ENCODE data around the gene PIK3CB. TPM values are rescaled to one million over a fixed set of nuclear protein-coding genes. Genes with fewer than 3 reads are reported as not detected.

PIK3CB gene
- total and polyA plus RNA-seq, 4 donors, result 12.8 to 41.9 (median 27.5) TPM

DNA sequence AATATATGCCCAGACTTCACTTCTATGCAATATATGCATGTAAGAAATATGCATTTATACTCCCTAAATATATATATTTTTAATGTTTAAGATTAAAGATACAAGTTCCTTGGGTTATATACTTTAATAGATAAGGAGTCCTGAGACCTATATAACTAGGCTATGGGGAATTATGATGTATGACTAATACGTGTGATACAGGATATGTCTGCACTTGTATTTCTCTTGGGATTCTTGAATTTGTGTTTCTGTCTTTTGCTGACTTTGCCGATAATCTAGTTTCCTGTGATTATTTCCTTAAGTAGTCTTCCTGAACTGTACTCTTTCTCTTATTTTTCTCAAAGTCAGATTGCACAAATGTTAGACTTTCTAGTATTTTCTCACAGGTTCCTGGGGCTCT, 109.6 kb downstream of the PIK3CB start:
- H3K36me3 ChIP-seq (ENCODE audit: control insufficient read depth in 4 of 4, insufficient read depth in 4 of 4, low read length in 4 of 4), result peaks cover 0 to 6% (median 2%) of the 10 kb centered on the region in 4 donors
- ATAC-seq (ENCODE audit: insufficient read depth, low FRiP score) (no peak), DNase-seq (no peak)
- TF ChIP-seq, protein P1, sequence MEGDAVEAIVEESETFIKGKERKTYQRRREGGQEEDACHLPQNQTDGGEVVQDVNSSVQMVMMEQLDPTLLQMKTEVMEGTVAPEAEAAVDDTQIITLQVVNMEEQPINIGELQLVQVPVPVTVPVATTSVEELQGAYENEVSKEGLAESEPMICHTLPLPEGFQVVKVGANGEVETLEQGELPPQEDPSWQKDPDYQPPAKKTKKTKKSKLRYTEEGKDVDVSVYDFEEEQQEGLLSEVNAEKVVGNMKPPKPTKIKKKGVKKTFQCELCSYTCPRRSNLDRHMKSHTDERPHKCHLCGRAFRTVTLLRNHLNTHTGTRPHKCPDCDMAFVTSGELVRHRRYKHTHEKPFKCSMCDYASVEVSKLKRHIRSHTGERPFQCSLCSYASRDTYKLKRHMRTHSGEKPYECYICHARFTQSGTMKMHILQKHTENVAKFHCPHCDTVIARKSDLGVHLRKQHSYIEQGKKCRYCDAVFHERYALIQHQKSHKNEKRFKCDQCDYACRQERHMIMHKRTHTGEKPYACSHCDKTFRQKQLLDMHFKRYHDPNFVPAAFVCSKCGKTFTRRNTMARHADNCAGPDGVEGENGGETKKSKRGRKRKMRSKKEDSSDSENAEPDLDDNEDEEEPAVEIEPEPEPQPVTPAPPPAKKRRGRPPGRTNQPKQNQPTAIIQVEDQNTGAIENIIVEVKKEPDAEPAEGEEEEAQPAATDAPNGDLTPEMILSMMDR (IDR thresholded peaks at IDR 0.05; ENCODE audit: control extremely low read depth, extremely low read depth), result no peak
- peaks cover 0 to 6% (median 0%) of the 10 kb centered on the region in 5 donors for H3K4me1 ChIP-seq (ENCODE audit: control insufficient read depth in 5 of 5, insufficient read depth in 5 of 5, low read length in 5 of 5)
- no peaks in the 10 kb centered on the region for H3K9me3 ChIP-seq (ENCODE audit: control insufficient read depth in 4 of 4, insufficient read depth in 3 of 4, low read length in 3 of 4)
- no peak overlapping the region for H3K27ac ChIP-seq (ENCODE audit: low read depth in 1 of 2, low read length in 1 of 2)
- H3K4me3 ChIP-seq, result no peak overlapping the region
- 38 to 76% methylated on average over 2 of the region's 2 CpGs for whole genome bisulfite sequencing, 2 donors
- H3K27me3 ChIP-seq (ENCODE audit: control insufficient read depth in 3 of 3, insufficient read depth in 3 of 3, low read length in 2 of 3), result no peaks in the 10 kb centered on the region
- no peak overlapping the region for H3K9ac ChIP-seq (ENCODE audit: insufficient read depth in 1 of 2, low read length in 2 of 2)

DNA sequence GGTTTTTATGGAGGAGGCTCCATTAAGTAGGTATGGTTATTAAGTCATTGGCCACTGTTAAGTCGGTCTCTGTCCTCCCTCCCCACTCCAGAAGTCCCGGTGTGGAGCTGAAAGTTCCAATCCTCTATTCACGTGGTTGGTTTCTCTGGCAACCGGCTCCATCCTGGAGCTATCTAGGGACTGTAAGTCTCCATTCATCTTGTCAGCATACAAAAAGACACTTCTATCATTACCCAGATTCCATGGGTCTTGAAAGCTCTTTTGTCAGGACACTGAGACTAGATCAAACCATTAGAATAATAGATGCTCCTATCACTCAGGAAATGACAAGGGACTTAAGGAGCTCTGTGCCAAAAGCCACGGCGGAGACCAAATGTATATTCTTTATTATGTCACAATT, 110.3 kb downstream of the PIK3CB start:
- no peaks in the 10 kb centered on the region for H3K9me3 ChIP-seq (ENCODE audit: control insufficient read depth in 4 of 4, insufficient read depth in 3 of 4, low read length in 3 of 4)
- H3K9ac ChIP-seq (ENCODE audit: insufficient read depth in 1 of 2, low read length in 2 of 2), result no peak overlapping the region
- ATAC-seq (ENCODE audit: insufficient read depth, low FRiP score), result no peak
- peaks cover 0 to 6% (median 0%) of the 10 kb centered on the region in 5 donors for H3K4me1 ChIP-seq (ENCODE audit: control insufficient read depth in 5 of 5, insufficient read depth in 5 of 5, low read length in 5 of 5)
- 88 to 89% methylated on average over 6 of the region's 6 CpGs for WGBS, 2 donors
- H3K27me3 ChIP-seq (ENCODE audit: control insufficient read depth in 3 of 3, insufficient read depth in 3 of 3, low read length in 2 of 3), result no peaks in the 10 kb centered on the region
- H3K36me3 ChIP-seq (ENCODE audit: control insufficient read depth in 4 of 4, insufficient read depth in 4 of 4, low read length in 4 of 4), result peaks cover 0 to 6% (median 2%) of the 10 kb centered on the region in 4 donors
- no peak overlapping the region for H3K27ac ChIP-seq (ENCODE audit: low read depth in 1 of 2, low read length in 1 of 2)
- TF ChIP-seq, protein P1 (IDR thresholded peaks at IDR 0.05; ENCODE audit: control extremely low read depth, extremely low read depth), result no peak
- no peak overlapping the region for H3K4me3 ChIP-seq
- DNase-seq, result no peak

DNA sequence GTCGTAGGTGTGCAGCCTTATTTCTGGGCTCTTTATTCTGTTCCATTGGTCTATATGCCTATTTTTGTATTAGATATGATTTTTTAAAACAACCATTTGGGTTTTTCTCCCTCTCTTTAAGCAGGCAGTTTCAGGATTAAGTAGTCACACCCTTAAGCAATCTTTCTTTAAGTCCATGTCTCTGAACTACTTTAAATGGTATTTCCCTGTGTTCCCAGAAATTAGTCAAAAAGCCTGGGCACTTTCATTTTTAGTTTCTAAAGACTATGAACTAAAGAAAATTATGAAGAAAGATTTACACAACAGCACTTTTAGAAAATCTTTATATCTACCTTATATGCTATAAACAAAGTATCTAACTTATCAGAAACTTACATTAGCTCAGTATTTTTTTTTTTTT, 115.9 kb downstream of the PIK3CB start:
- TF ChIP-seq, protein P1 (IDR thresholded peaks at IDR 0.05; ENCODE audit: control extremely low read depth, extremely low read depth), result no peak
- no peak overlapping the region for H3K27ac ChIP-seq (ENCODE audit: low read depth in 1 of 2, low read length in 1 of 2)
- DNase-seq (no peak), ATAC-seq (ENCODE audit: insufficient read depth, low FRiP score) (no peak)
- H3K4me1 ChIP-seq (ENCODE audit: control insufficient read depth in 5 of 5, insufficient read depth in 5 of 5, low read length in 5 of 5), result no peaks in the 10 kb centered on the region
- H3K27me3 ChIP-seq (ENCODE audit: control insufficient read depth in 3 of 3, insufficient read depth in 3 of 3, low read length in 2 of 3), result no peaks in the 10 kb centered on the region
- no peak overlapping the region for H3K4me3 ChIP-seq
- WGBS, 2 donors, result 89 to 95% methylated on average over 1 of the region's 1 CpG
- no peaks in the 10 kb centered on the region for H3K9me3 ChIP-seq (ENCODE audit: control insufficient read depth in 4 of 4, insufficient read depth in 3 of 4, low read length in 3 of 4)
- H3K9ac ChIP-seq (ENCODE audit: insufficient read depth in 1 of 2, low read length in 2 of 2), result no peak overlapping the region
- H3K36me3 ChIP-seq (ENCODE audit: control insufficient read depth in 4 of 4, insufficient read depth in 4 of 4, low read length in 4 of 4), result peaks cover 0 to 5% (median 0%) of the 10 kb centered on the region in 4 donors

DNA sequence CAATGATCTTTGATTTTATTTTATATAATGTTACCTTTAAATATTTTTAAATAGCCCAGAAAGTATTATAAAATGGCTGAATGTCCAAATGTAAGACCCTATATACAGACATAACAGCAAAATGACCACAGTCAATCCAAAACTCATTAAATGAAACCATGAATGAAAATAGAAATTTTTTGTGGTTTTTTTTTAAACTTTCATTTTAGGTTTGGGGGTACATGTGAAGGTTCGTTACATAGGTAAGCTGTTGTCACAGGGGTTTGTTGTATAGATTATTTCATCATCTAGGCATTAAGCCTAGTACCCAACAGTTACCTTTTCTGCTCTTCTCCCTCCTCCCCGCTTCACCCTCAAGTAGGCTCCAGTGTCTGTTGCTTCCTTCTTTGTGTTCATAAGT, 117.4 kb downstream of the PIK3CB start:
- Histone ChIP-seq H3K27me3 (ENCODE audit: control insufficient read depth in 3 of 3, insufficient read depth in 3 of 3, low read length in 2 of 3) (no peaks in the 10 kb centered on the region), H3K4me3 (no peak overlapping the region), H3K9ac (ENCODE audit: insufficient read depth in 1 of 2, low read length in 2 of 2) (no peak overlapping the region), H3K4me1 (ENCODE audit: control insufficient read depth in 5 of 5, insufficient read depth in 5 of 5, low read length in 5 of 5) (no peaks in the 10 kb centered on the region), H3K36me3 (ENCODE audit: control insufficient read depth in 4 of 4, insufficient read depth in 4 of 4, low read length in 4 of 4) (peaks cover 0 to 8% (median 0%) of the 10 kb centered on the region in 4 donors), H3K9me3 (ENCODE audit: control insufficient read depth in 4 of 4, insufficient read depth in 3 of 4, low read length in 3 of 4) (no peaks in the 10 kb centered on the region), H3K27ac (ENCODE audit: low read depth in 1 of 2, low read length in 1 of 2) (no peak overlapping the region)
- DNase-seq, result no peak
- WGBS, 2 donors, result 91 to 92% methylated on average over 2 of the region's 2 CpGs
- TF ChIP-seq, protein P1 (IDR thresholded peaks at IDR 0.05; ENCODE audit: control extremely low read depth, extremely low read depth), result no peak
- no peak for ATAC-seq (ENCODE audit: insufficient read depth, low FRiP score)

All from lung (tissue), 12 donors.